Coronary artery (tissue), 2 donors: Measurements from ENCODE around the gene CRTAC1.

Source experiments
- DNase-seq: peaks from one replicate; pipeline ENCODE4 v3.0.0-alpha.2; 2017; ENCODE audit warnings: low spot score
- H3K27ac ChIP-seq, 2 donors: fragments of 200-600 bp; sonication (generic); one replicate each; pipeline ENCODE4 v1.5.1; 2016 to 2019
- H3K4me3 ChIP-seq: fragments of 200-600 bp; sonication (generic); 2 replicates; pipeline ENCODE4 v1.5.1; 2016; ENCODE audit warnings: mild to moderate bottlenecking, moderate library complexity
- CTCF ChIP-seq: fragments of 200-600 bp; sonication (generic); IDR thresholded peaks from one replicate; pipeline ENCODE4 v1.5.1; 2019; ENCODE audit warnings: antibody characterized with exemption

CRTAC1 gene

GRCh38 chr10:98030991-98031431 lies 590 bp upstream of the CRTAC1 start:
- no peak for DNase-seq
- peak overlapping the region; percentile 67 for H3K4me3 ChIP-seq
- no peak overlapping the region for H3K27ac ChIP-seq
- TF ChIP-seq CTCF, result no peak

GRCh38 chr10:98029149-98030092 lies 1.0 kb downstream of the CRTAC1 start:
- Histone ChIP-seq H3K4me3 (peak overlapping the region; percentile 67), H3K27ac (no peak overlapping the region)
- DNase-seq, result no peak
- TF ChIP-seq CTCF, result no peak

GRCh38 chr10:98028168-98028770 lies 2.2 kb downstream of the CRTAC1 start:
- H3K27ac ChIP-seq, result no peak overlapping the region
- H3K4me3 ChIP-seq, result no peak overlapping the region
- peak; percentile 56 for TF ChIP-seq CTCF
- DNase-seq, result no peak

- H3K27ac ChIP-seq, result no peak overlapping the region
- no peak overlapping the region for H3K4me3 ChIP-seq
- DNase-seq, result no peak
- TF ChIP-seq CTCF, result no peak
Observed at GRCh38 chr10:98023024-98023423, 7.4 kb downstream of the CRTAC1 start.

GRCh38 chr10:98020784-98021183 lies 9.6 kb downstream of the CRTAC1 start:
- H3K27ac ChIP-seq, result no peak overlapping the region
- DNase-seq, result no peak
- no peak for TF ChIP-seq CTCF

GRCh38 chr10:98020254-98020653 lies 10.2 kb downstream of the CRTAC1 start:
- Histone ChIP-seq H3K4me3 (no peak overlapping the region), H3K27ac (no peak overlapping the region)
- TF ChIP-seq CTCF, result no peak
- DNase-seq, result no peak

More at GRCh38 chr10:98020784-98021183, 9.6 kb downstream of the CRTAC1 start:
- H3K4me3 ChIP-seq, result no peak overlapping the region
